Measurements from ENCODE around the gene COX6B2.

GRCh38 chr19:55392820-55393761 is 38.6 kb upstream of the COX6B2 start:
- TF ChIP-seq CTCF (IDR thresholded peaks at IDR 0.05; ENCODE audit: low read length), result no peak
- no peak for TF ChIP-seq EZH2 (optimal IDR thresholded peaks at IDR 0.05; ENCODE audit: low read depth, low read length)

All from MM.1S (cell line).